C4-2B (cell line): Measurements from ENCODE around the gene FOSB.

ENCODE experiments used
- H3K27ac ChIP-seq: fragments of 450-650 bp; 2 replicates; pipeline ENCODE4 v1.5.1; 2017
- ZFX ChIP-seq: fragments of 450-650 bp; IDR thresholded peaks from 2 replicates; pipeline ENCODE4 v1.6.1; 2017
- TF ChIP-seq, protein P1 (sequence below): fragments of 450-650 bp; conservative IDR thresholded peaks from 2 replicates; pipeline ENCODE4 v1.5.1; 2017; ENCODE audit warnings: mild to moderate bottlenecking

Gene FOSB

DNA sequence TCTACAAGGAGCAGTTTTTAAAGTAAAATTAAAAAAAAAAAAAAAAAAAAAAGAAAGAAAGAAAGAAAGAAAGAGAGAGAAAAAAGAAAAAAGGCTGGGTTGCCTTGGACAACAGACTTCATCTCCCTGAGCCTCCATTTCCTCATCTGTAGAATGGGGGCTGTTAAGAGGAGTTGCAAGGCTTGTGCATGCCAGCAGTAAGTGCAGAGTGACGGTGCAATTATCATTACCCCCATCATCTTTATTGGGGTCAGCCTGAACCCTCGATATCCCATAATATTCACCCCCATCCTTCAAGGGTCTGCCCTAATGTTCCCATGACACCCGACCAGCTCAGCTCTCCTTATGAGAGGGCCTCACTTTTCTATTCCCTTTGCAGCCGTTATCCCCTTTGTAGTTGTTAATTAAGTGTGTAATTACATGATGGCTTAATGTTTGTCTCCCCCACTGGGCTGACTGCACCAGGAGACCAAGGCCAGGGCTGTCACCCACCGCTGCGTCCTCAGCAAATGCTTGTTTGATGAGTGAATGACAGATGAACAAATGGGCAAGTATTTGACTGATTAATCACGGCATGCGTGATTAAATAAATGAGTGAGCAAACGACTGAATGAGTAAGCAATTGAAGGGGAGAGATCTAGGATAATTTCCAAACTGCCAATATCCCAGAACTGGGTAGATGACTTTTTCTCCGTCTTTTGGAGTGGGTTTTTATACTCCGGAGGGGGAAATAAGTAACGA is 10.1 kb downstream of the FOSB start:
- no peak for TF ChIP-seq ZFX
- TF ChIP-seq, protein P1, sequence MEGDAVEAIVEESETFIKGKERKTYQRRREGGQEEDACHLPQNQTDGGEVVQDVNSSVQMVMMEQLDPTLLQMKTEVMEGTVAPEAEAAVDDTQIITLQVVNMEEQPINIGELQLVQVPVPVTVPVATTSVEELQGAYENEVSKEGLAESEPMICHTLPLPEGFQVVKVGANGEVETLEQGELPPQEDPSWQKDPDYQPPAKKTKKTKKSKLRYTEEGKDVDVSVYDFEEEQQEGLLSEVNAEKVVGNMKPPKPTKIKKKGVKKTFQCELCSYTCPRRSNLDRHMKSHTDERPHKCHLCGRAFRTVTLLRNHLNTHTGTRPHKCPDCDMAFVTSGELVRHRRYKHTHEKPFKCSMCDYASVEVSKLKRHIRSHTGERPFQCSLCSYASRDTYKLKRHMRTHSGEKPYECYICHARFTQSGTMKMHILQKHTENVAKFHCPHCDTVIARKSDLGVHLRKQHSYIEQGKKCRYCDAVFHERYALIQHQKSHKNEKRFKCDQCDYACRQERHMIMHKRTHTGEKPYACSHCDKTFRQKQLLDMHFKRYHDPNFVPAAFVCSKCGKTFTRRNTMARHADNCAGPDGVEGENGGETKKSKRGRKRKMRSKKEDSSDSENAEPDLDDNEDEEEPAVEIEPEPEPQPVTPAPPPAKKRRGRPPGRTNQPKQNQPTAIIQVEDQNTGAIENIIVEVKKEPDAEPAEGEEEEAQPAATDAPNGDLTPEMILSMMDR = no peak
- H3K27ac ChIP-seq = peak overlapping the region; percentile 76

DNA sequence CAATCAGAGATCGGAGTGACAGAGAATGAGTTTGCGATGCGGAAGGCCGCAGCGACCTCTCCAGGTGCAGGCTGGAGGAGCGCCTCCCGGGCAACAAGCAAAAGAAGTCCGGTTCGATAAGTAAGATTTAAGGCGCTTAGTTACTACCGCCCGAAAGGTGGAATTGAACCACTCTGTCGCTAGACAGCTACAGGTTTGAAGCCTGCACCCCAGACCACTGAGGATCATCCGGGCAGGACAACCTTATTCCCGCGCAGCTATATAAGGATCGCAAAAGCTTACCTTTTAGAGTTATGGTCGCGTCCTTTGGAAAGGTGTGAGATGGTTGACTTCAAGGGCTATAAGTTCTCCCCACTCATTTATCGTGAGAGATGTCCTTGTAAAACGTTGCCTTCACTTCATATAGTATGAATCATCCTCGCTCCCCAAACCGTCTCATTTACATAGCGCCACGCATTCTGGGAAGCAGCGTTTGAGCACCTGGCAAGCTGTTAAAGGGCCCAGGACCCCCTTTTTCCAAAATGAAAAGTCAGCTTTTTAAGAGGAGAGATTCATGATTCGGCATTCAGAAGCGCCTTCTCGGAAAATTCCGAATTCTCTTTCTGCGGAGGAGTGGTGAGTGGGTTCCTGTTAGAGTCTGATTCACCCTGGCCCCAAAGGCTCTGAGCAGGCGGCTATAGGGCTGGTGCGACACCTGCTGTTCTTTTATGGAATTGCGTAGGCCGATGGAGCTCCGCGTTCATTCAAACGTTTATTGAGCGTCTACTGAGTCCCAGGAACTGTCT is 10.8 kb downstream of the FOSB start:
- H3K27ac ChIP-seq = peak overlapping the region; percentile 76
- TF ChIP-seq, protein P1 = peak; percentile 83
- TF ChIP-seq ZFX = no peak

DNA sequence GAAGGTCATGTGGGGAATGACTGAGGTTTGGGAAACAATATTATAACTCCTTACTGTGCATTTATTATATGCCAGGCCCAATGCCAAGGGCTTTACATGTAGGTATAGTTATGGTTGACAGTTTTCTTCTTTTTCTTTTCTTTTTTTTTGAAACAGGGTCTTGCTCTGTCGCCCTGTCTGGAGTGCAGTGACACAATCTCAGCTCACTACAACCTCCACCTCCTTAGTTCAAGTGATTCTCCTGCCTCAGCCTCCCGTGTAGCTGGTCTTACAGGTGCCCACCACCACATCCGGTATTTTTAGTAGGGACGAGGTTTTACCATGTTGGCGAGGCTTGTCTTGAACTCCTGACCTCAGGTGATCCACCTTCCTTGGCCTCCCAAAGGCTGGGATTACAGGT is 15.2 kb downstream of the FOSB start:
- no peak overlapping the region for H3K27ac ChIP-seq
- no peak for TF ChIP-seq ZFX
- TF ChIP-seq, protein P1 = no peak

DNA sequence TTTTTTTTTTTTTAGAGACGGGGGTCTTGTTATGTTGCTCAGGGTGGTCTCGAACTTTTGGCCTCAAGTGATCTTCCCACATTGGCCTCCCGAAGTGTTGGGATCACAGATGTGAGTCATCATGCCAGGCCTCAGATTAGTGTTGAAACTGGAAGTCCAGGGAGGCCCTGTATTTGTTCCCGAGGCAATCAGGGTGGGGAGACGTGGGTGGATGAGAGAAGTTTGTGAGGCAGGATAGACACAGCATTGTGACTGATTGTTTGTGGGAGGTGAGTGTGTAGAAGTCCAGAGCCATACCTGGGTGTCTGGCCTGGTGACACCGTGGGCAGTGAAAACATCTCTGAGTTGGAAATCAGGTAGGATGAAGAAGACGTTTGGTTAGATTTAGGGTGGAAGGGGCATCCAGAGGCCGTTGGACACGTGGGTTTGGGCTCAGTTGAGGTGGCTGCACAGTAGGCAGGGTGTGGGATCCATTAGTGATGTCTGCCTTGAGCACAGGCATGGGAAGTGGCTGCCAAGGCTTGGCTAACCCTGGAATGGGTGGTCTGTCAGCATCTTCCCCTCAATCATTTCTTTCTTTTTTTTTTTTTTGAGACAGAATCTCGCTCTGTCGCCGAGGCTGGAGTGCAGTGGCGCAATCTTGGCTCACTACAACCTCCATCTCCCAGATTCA is 16.6 kb downstream of the FOSB start:
- H3K27ac ChIP-seq = no peak overlapping the region
- TF ChIP-seq, protein P1 = no peak
- TF ChIP-seq ZFX = no peak

DNA sequence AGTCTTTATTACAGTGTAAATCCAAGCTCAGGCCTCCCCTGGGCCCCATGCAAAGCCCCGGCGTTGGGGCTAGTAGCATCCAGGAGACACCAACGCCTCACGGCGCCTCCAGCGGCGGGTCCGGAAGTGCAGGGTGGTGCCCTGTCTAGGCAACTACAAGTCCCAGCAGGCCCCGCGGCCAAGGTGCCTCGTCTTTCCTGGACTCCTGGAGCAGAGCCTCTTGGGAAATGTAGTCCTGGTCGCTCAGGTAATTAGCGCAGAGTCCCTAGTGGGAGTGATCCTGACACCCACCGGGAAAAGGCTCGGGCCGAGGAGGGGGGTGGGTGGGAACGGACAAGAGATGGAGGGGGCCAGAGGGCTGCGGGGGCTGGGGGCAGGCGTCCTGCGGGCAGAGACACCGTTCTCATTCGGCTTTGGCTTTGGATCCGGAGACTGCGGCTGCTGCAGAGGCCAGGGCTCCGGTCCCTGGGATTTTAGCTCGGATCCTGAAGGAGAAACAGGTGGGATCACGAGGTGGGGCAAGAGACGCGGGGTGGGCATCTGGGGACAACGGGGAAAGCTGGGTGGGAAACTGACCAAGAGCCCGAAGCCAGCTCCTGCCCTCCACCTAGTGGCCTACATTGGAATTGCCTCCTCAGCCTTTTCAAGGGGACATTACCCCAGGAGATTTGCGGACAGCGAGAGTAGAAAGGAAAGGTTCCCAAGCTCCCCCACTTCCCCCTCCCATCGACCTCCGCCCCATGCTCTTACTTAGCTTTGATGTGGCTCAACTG is 17.7 kb downstream of the FOSB start:
- no peak for TF ChIP-seq ZFX
- TF ChIP-seq, protein P1 = peak; percentile 80
- H3K27ac ChIP-seq = peak overlapping the region; percentile 27; the same call in 1 of the 2 replicates

DNA sequence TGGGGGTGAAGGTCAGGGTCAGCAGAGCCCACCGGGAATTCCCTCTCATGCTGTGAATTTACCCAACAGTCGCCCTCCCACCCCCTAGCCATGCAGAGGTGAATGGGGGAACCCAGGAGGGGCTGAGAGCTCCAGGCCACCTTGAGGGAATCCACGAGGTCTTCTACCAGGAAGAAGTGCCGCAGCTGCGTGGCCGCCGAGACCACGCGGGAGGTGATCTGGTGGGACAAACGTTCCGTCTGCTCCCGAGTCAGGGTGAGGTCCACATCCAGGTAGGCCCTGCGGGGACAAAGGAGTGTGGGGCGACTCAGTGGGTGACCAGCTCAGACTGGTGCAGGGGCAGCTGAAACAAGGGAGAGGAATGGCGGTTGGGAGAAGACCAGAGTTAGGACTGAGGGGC is 20.9 kb downstream of the FOSB start:
- no peak overlapping the region for H3K27ac ChIP-seq

More for the DNA sequence above, 20.9 kb downstream of the FOSB start:
- no peak for TF ChIP-seq ZFX
- TF ChIP-seq, protein P1 = no peak
